Activated CD8-positive, alpha-beta memory T cell treated with anti-CD3 and anti-CD28 coated beads, Interleukin-2, amount 50 U/mL, for 4 hours (primary cell): ENCODE measurements around the gene ATG2B.

ENCODE experiments used
- DNase-seq: peaks from one replicate; pipeline ENCODE4 v3.0.0-alpha.2; 2020

The ATG2B gene

DNA sequence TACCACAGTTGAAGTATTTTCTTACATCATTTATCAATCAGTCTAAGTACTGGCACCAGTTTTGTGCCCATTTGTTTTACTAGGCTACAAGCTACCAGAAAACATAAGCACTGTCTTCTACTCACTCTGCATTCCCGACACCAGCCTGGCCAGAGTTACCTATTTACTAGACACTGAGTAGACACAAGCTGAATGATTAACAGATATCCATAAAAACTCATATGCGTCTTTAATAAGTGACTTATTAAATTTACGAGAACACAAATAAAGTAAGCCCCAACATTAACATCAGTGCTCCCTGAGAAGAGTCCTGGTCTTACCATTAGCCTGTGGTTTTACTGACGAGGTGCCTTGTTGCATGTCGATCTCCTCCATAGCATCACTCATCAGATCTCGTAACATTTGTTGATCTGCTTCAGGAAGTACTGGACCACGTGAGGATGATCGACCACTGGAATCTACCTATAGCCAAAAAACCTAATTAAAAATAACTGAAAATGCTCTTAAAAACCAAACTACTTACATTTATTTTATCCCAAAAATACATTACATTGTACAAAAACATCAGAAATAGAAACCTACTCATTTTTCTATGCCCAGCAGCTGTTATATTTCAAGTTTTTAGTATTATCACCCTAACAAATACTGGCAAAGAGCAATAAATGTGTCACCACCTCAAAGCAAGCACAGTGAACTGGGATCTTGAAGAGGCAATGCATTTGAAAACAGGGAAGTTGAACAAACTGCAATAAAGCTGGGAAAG lies 53.8 kb downstream of the ATG2B start:
- DNase-seq, result no peak

DNA sequence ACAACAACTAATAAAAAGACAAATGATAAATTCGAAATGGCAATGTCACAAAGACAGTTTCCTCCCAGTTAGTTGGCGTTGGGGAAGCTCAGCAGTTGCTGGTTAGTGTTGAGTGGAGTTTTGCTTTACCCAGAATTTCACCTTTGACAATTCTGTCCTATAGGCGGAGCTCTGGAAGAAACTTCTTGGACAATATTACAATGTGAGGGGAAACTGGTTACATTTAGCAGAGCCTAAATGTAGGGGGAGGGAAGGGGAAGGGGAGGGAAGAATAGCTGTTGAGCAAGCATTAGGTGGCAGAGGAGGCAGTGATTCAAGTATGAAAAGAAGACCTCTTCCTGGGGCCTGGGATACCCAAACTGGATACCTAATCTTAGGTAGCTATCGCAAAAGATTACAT lies 55.7 kb downstream of the ATG2B start:
- no peak for DNase-seq

DNA sequence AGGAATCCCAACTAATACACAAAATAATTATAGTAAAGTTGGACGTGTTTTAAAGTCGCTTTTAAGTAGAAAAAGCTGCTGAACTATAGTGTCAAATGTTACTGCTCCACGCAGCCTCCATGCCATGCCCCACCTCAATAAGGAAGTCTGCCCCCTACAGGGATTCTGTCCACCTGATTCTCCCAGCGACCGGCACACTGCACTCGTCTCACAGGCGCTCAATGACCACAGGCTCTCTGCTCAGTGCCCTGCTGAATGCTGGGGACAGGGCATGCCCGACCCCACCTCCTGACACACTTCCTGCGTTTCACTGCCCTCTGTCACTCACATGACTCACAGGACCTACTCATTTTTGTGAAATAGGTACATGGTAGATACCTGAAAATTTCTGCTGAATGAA lies 58.2 kb downstream of the ATG2B start:
- DNase-seq, result no peak

DNA sequence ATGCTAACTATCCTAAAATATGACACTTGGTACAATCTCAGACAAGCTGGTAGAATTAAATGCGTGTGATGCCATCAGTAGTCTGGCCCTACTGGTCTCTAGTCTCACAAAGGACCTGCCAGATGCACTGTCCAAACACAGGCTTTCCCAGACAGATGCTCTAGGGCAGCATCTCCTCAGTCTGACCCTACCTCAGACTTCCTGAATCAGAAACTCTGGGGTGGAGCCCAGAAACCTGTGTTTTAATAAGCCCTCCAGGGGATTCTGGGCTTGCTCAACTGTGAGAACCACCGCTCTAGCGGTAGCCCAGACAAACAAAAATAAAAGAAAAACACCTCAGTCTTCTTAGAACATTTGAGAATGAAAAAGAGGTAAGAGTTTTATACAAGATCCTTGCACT lies 59.2 kb downstream of the ATG2B start:
- DNase-seq, result no peak

DNA sequence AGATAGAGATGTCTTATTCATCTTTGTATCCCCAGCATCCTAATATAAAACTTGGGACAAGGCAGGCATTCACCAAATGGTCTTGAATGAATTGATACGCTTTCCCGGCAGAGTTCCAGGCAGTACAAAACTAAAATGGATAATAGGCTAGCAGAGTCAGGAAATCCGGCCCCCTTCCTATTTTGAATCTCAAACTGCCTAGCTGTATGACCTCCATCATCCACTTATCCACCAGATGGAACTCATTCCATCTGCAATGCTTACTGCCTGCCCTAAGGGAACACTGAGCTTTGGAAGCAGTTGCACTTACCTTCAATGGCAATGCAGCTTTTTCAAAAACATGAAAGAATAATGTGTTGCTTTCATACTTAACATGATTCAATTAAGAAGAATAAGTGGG lies 63.7 kb downstream of the ATG2B start:
- DNase-seq, result no peak

DNA sequence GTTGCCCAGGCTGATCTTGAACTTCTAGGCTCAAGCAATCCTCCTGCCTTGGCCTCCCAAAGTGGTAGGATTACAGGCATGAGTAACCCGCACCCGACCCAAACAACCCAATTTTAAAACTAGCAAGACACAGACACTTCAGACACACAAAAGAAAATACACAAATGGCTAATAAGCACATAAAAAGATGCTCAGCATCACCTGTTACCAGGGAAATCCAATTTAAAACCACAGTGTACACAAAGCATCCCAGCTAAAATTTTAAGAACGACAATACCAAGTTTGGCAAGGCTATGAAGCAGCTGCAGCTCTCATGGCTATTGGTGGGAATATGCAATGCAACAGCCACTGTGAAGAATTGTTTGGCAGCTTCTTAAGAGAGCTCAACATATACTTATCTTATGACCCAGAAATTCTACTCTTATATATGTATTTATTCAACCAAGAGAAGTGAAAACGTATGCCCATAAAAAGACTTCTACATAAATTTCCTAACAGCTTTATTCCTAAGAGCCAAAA lies 65.1 kb downstream of the ATG2B start:
- no peak for DNase-seq

DNA sequence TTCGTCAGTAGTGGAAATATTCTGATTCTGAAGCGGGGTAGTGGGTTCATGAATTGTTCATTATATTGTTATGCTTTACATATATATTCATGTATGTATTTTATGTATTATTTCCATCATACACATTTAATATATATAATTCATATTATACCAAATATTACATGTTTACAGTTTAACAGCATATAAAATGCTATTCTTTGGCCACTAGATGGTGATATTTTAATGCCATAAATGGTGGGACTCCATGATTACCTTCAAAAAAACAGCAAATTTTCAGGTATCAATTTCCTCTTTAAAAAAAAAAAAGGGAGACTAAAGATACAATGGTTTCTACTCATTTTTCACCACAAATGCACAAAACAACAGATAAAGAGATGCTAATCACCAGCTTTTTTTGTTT lies 66.1 kb downstream of the ATG2B start:
- no peak for DNase-seq

DNA sequence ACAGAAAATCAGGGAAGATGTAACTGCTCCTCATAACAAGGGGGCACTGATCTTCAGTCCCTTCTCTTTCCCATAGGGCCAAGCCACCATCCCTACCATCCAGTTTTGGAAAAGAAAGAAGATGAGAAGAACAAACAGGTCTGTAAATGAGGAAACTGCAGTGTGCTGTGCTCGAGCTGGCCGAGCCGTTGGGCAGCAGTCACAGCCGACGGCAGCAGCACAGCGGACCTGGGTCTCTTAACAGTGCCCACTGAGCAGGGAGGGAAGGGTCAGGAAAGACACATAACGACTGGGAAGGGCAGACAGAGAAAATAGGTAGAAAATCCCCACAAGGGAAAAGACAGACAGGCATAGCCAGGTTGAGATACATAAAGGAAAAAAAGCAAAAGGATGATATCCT lies 68.9 kb downstream of the ATG2B start:
- no peak for DNase-seq

DNA sequence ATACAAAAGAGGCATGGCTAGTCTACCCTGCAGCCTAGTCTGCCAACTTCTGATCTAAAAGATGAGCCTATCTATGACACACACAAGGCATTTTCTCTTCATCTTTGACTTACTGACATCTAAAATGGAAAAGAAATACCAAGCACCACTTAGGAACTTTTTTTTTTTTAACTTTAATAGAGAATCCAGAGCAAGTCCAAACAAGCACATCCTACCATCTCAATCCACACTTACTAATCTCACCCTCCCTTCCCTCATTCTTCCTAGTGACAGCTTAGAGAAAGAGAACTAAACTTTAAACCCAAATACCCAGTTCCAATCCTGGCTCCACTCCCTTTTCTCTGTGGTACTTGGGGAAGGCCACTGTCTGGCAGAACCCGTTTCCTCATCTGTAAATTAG lies 75.3 kb downstream of the ATG2B start:
- no peak for DNase-seq

DNA sequence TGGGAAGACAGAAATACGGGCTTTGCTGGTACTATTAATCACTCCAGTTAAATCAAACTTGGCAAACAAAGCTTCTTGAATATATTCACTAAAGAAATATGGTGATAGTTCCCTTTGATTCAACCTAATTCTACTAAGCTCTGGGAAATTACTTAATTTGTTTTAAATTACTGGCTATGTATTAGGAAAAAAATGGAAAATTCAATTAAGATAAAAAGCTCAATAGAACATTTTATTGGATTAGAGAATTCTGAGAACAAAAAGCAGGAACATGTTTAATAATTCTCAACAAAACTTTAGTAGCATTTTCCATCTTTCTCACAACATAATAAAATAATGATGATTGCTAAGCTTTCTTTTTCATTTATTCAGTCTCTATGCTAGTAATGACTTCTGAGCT lies 76.9 kb downstream of the ATG2B start:
- no peak for DNase-seq

DNA sequence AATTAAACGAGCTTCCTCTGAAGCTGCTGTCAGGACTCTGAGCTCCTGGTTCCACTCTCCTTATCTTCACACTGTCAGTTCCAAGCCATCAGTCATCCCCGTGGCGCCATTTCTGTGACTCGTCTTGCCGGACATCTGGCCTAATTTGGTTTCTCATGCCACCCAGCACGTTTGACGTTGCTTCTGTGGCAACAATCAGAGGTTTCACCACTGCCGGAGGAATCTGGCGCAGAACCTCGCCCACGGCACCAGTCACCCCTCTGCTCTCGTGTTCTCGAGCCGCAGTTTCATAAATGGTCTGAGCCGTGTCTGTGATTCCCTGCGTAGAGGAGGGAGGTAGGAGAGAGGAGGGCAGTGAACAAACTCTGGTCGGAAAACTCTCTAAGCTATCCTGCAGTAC lies 77.5 kb downstream of the ATG2B start:
- DNase-seq, result no peak

DNA sequence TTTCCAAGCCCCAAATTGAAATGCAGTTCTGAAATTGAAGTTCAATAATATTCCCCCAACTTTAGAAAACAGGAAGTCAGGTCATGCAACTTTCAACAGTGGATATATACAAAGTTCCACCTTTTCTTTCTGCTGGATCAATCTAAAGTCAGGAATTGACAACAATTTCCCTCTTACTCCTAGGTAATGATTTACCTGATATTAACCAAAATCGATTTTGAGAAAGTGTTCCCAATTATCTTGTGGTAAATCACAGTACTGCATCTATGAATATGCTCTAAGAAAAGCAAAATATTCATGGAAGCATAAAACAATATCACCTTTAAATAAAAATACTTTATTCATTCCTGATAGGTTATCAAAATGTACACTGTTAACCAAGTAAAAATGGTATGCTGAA lies 78.7 kb downstream of the ATG2B start:
- no peak for DNase-seq

DNA sequence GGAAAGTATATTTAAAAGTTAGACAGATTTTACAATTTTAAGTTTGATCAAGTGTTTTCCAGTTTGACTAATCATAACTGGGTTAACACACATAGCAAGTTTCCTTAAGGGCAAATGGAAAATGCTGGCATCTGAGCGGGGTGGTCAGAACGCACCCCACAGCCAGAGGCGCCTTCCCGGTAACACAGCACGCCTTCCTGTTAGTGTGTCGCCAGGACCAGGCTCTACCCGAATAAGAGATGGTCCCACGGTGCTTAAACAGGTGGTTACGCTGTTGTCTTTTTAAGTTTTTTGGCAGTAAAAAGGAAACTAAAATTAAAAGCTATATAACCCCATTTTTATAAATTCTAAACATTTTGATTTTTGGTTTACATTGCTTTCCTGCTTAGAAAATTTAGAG lies 79.1 kb downstream of the ATG2B start:
- DNase-seq, result no peak

DNA sequence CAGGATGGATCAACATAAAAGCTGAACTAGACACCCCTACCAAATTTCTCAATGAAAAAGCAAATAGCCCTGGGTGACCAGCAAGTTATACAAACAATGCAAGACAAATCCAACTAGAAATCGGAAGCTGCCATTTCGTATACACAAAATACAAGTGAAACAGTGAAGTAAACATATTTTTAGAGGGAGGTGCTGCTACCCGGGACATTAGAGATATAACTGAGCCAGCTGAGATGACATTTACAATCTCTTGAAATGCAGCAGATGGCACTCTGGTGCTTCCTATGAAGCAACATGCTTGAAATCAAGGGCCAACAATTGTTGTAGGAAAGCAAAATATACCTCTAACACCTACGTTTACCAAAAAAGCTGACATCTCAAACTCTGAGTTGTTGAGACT lies 81.7 kb downstream of the ATG2B start:
- no peak for DNase-seq

DNA sequence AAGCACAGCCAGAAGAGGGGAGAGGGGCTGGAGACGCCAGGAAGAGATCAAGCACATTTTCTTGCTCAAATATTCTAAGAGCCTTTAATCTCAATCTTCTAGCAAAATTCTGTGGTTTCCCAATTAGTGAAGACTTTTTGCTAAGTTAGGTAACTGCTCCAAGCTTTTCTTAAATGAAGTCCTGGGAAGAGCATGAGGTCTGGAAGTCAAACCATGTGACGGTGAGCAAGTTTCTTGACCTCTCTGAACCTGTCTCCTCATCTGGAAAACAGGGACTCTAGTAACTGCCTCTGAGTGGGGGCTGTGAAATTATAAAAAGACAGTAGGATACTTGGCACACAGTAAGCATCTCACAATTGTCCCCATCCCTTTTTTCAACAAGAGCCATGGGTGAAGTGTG lies 83.0 kb downstream of the ATG2B start:
- no peak for DNase-seq

DNA sequence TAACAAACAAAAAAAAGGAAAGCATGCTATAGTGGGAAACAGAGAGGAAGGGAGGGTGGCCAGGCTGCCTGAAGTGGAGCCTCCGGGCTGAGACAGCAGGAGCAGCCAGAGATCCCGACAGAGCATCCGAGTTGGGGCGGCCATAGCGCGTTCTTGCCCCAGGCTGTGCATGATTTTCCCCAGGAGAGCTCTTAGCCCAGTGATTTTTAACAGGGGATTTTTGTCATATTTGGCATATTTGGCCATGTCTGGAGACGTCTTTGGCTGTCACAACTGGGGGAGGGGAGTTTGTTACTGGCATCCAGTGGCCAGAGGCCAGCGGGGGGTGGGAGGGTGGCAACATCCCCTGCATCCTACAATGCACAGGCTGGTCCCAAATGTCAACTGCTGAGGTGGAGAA lies 83.6 kb downstream of the ATG2B start:
- DNase-seq, result no peak

DNA sequence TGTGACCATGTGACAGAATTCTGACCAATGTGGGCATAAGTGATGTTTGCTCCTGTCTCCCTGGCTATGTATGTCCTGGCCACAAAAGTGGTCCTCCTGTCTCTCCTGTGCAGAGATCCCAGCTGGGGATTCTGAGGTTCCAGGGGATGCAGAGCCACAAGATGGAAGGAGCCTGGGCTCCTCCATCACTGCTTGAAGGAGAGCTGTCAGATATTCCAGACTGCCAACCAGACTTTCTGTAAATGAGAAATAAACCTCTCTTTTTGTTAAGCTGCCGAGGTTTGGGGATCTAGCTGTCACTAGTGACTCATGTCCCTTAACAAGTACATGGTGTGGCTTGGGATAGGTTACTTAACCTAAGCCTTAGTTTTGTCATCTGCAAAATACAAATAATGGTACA lies 85.3 kb downstream of the ATG2B start:
- no peak for DNase-seq

DNA sequence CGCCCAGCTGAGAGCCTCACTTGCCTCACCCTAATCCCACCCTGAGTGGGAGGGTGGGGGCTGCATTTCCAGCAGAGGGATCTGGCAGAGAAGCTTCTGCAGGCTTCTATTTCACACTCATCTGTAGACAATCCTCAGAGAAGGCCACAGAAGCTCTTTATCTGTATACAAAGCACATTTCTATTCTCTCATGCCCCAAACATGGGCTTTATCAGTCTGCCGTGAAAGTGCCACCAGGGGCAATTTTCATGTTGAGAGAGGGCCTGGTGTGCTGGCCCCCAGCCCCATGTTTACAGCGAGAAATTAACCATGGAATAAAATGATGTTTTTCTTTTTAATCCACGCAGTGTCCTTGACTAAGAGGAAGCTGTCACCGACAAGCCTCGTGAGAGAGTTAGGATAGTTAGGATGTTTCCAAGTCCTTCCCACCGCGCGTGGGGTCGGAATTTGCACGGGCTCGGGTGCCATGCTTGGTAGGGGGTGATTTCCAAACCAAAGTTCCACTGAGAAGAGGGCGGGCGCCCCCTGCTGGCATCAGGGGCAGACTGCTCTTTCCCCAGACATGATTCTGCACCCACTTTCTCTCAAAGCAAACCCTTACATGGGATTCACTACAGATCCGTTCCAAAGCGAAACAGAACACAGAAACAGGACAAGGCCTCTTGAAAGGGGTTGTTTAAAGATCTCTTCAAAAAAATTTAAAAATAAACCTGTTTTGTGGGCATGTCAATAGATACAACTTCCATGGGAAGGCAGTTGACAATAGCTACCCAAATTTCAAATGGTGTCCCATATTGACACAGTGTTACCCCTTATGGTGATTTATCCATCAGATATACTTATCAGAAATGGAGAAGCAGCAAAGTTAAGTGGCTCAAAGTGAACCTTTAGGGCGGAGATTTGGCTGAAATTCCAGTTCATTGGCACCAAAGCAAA lies 87.7 kb downstream of the ATG2B start:
- DNase-seq, result peak; percentile 66

DNA sequence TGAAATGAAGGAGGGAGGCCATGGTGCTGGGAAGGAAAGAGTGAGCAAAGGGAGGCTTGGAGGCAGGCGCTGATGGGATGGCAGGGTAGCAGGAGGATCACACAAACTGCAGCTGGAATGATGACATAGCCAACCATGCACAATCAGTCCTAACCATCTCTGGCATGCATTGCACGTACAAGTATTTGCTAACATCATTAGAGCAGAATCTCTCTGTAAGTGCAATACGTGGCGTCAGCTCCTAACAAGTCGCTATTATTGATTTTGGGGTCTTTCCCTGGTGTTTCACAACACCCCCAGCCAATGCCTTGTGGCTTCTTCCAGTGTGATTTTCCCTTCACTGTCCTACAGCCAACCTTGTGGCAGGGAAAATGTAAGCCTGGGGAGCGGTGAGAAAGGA lies 88.6 kb downstream of the ATG2B start:
- DNase-seq, result no peak

DNA sequence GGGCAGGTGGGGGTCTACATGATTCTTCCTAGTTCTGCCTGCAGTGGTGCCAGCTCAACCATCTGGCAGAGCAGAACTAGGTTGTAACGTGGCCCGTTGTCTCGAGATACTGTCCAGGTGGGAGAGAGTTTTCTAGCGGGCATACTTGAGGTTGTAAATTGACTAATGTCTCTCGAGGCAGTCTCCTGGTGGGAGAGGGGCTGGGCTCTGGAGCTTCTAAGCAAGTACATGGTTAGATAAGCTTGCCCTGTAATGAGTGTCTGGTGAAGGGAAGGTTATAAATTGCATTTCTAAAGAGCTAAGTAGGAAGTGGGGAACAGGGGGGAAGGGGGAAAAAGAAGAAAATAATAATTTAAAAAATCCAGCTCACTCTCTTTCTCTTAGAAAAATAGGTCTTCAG lies 89.0 kb downstream of the ATG2B start:
- no peak for DNase-seq

DNA sequence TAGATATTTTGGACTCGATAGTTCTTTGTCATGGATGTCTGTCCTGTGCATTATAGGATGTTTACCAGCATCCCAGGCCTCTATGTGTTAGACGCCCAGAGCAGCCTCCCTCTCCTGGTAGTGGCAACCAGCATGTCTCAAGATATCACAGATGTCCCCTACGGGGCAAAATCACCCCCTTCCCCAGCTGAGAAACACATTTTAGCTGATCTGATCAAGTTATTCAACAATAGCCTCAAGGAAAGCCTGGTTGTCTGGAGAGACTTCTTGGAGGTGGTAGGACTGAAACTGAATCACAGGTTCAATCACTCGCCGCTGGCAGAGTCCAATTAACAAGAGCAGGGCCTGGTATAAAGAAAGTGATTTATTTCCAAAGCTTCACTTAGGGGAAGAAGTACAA lies 89.5 kb downstream of the ATG2B start:
- no peak for DNase-seq

DNA sequence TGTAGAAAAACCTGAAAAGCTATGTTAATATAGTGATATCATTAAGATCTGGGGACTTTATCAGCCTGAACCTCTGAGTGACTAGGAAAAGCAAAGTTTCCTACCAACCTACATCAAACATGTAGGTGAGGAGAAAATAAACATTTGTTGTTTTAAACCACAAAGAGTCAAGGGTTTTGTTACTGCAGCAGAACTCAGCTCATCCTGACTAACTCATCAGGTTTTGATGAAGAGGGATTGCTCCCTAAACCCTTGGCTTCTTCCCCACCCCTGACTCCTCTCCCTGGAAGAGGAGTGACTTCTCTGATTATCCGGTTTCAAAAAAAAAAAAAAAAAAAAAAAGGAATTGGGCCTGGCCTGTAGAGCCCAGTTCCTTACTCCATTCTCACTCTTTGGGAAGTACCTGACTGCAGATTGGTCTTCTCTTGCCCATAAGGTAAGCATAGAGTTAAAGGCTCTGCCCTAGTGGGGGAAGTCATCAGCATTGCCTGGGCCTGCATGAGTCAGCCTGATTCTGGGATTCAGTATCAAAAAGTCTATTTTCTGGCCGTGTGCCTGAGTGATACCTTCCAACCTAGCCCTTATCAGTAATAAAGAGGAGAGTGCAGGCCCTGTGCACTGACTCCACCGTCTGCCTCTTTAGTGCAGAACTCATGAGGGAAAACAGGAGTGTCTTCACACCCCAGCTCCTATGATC lies 90.2 kb downstream of the ATG2B start:
- no peak for DNase-seq

DNA sequence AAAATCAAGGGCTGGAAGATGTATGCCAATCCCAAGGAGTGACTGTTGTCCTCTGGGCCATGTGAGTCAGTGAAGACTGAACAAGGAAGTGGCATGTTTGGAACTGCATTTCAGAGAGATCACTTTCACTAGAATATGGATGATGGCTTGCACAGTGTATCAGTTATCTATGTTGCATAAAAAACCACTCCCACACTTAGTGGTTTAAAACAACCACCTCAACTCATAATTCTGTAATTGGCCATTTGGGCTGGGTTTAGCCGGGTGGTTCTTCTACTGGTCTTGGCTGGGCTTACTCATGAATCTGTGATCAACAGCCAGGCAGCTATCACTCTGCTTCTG lies 91.7 kb downstream of the ATG2B start:
- no peak for DNase-seq
